B cell (primary cell): ENCODE results near the gene IST1. TPM values are rescaled to one million over a fixed set of nuclear protein-coding genes. Genes with fewer than 3 reads are reported as not detected.
A peak's percentile ranks its signal among the peaks of the same experiment; 100 is the strongest.

ENCODE experiments used
- ATAC-seq: fragments of 200-7000 bp; cut with Tn5 transposase; one replicate; pipeline ENCODE4 v1.10.0; 2021; ENCODE audit warnings: low read depth, mild to moderate bottlenecking, moderate number of reproducible peaks, moderate library complexity
- CTCF ChIA-PET: fragments of 350-600 bp; sonication (Branson Sonifier 250); formaldehyde crosslinking; loops from one replicate; lab custom pipeline; 2021; ENCODE audit warnings: antibody characterized with exemption, inconsistent platforms; lab: Charles Lee
- POLR2A ChIA-PET: fragments of 350-600 bp; sonication (Branson Sonifier 250); formaldehyde crosslinking; loops from one replicate; lab custom pipeline; 2021; ENCODE audit warnings: antibody characterized with exemption; lab: Charles Lee
- DNase-seq: peaks from one replicate; pipeline ENCODE4 v3.0.0; 2013
- H2AFZ ChIP-seq: 2 replicates; pipeline ENCODE4 v1.6.1; 2012; ENCODE audit warnings: mild to moderate bottlenecking, low read depth, low read length; ENCODE audit not compliant: insufficient read depth, poor library complexity, severe bottlenecking
- H3K27ac ChIP-seq, 2 donors: 1 replicate in 1 of 2; 2 replicates in 1 of 2; pipeline ENCODE4 v1.5.1; 2012 to 2013; ENCODE audit warnings: low read length in 2 of 2, mild to moderate bottlenecking in 2 of 2, moderate library complexity in 1 of 2
- H3K27me3 ChIP-seq, 4 experiments: fragments of 200-600 bp in 1 of 4; sonication (generic) in 1 of 4; replicated peaks in 1 of 4; 1 replicate in 2 of 4; 2 replicates in 2 of 4; pipeline versions ENCODE4 v1.6.1 to v1.7.0; 2013 to 2016; ENCODE audit warnings: low read length in 3 of 4, mild to moderate bottlenecking in 2 of 4, mixed read lengths in 1 of 4, moderate library complexity in 1 of 4; ENCODE audit not compliant: insufficient read depth in 4 of 4, control insufficient read depth in 3 of 4; ENCODE audit errors: control extremely low read depth in 1 of 4
- H3K36me3 ChIP-seq, 2 experiments: replicated peaks in 1 of 2; 1 replicate in 1 of 2; 2 replicates in 1 of 2; pipeline versions ENCODE4 v1.6.1 to v1.7.1; 2013; ENCODE audit warnings: low read length in 1 of 2; ENCODE audit not compliant: insufficient read depth in 2 of 2, control insufficient read depth in 1 of 2; ENCODE audit errors: control extremely low read depth in 1 of 2, extremely low read depth in 1 of 2
- H3K4me1 ChIP-seq, 2 donors: fragments of 200-600 bp in 1 of 2; sonication (generic) in 1 of 2; 1 replicate in 1 of 2; 2 replicates in 1 of 2; pipeline versions ENCODE4 v1.5.1 to v1.6.1; 2013 to 2017; ENCODE audit warnings: low read length in 2 of 2; ENCODE audit not compliant: control insufficient read depth in 2 of 2, insufficient read depth in 2 of 2
- H3K4me2 ChIP-seq: replicated peaks from 2 replicates; pipeline ENCODE3; 2012; ENCODE audit warnings: mild to moderate bottlenecking, low read depth, low read length; ENCODE audit not compliant: poor library complexity, severe bottlenecking
- H3K4me3 ChIP-seq, 5 experiments: fragments of 200-600 bp in 1 of 5; sonication (generic) in 1 of 5; 1 replicate in 3 of 5; 2 replicates in 2 of 5; pipeline versions ENCODE4 v1.5.1 to v1.7.0; 2011 to 2016; ENCODE audit warnings: low read length in 4 of 5, mild to moderate bottlenecking in 4 of 5, low read depth in 2 of 5, control low read depth in 1 of 5, moderate library complexity in 1 of 5; ENCODE audit not compliant: insufficient read depth in 1 of 5; ENCODE audit errors: control extremely low read depth in 1 of 5, extremely low read depth in 1 of 5
- H3K79me2 ChIP-seq: fragments of 200-600 bp; sonication (generic); one replicate; pipeline ENCODE4 v1.6.0; 2016; ENCODE audit warnings: low read length; ENCODE audit not compliant: control insufficient read depth, insufficient read depth
- H3K9ac ChIP-seq: fragments of 200-600 bp; sonication (generic); 2 replicates; pipeline ENCODE4 v1.6.1; 2017; ENCODE audit warnings: mild to moderate bottlenecking, low read length, moderate library complexity
- H3K9me3 ChIP-seq, 3 donors: one replicate each; pipeline versions ENCODE4 v1.6.1 to v1.7.1; 2013; ENCODE audit warnings: low read length in 2 of 3; ENCODE audit not compliant: control insufficient read depth in 2 of 3, insufficient read depth in 1 of 3; ENCODE audit errors: control extremely low read depth in 1 of 3
- H4K20me1 ChIP-seq: 2 replicates; pipeline ENCODE4 v1.6.0; 2012; ENCODE audit warnings: mild to moderate bottlenecking, low read length; ENCODE audit not compliant: insufficient read depth, control insufficient read depth, poor library complexity, severe bottlenecking
- H3K27ac Mint-ChIP-seq: one replicate; pipeline ENCODE4 v1.8.0; 2021; ENCODE audit warnings: mixed read lengths
- H3K27me3 Mint-ChIP-seq: one replicate; pipeline ENCODE4 v1.8.0; 2021; ENCODE audit warnings: mixed read lengths
- H3K4me1 Mint-ChIP-seq: one replicate; pipeline ENCODE4 v1.8.0; 2021; ENCODE audit warnings: mixed read lengths
- H3K4me3 Mint-ChIP-seq: one replicate; pipeline ENCODE4 v1.8.0; 2021; ENCODE audit warnings: mixed read lengths
- H3K9me3 Mint-ChIP-seq: one replicate; pipeline ENCODE4 v1.8.0; 2022; ENCODE audit warnings: mixed read lengths; ENCODE audit not compliant: insufficient read depth
- EZH2 ChIP-seq: IDR thresholded peaks from 2 replicates; pipeline ENCODE4 v1.6.1; 2012; ENCODE audit warnings: borderline replicate concordance, low read depth, mild to moderate bottlenecking, moderate library complexity, low read length; ENCODE audit not compliant: insufficient read depth, poor library complexity, severe bottlenecking
- WGBS: methylation state at CpG from one replicate; pipeline ENCODE4 v1.1.5; 2013; ENCODE audit warnings: missing lambda C conversion rate; ENCODE audit not compliant: insufficient coverage; 5-methylcytosine and 5-hydroxymethylcytosine counted together
- intact Hi-C: fragments of 100-400 bp; cut with micrococcal nuclease; formaldehyde crosslinking; loops from one replicate; pipeline ENCODE4 v1.10.0; 2022
- polyA plus RNA-seq: library from polyadenylated mRNA; depleted of rRNA; stranded (reverse); fragments of >200 nt; gene quantifications from 2 replicates; pipeline ENCODE4 v1.2.3, GENCODE V29; 2012
- total RNA-seq, 2 donors: library from RNA; stranded (reverse); fragments of 120-200 nt in 1 of 2; gene quantifications; 1 replicate in 1 of 2; 2 replicates in 1 of 2; pipeline versions ENCODE4 v1.2.3 to v1.2.4, GENCODE V29; 2013 to 2022
- TF ChIP-seq, protein P1 (sequence below): fragments of 200-600 bp; IDR thresholded peaks from one replicate; pipeline ENCODE4 v1.8.0; 2022; ENCODE audit warnings: antibody characterized with exemption, mild to moderate bottlenecking

The IST1 gene
- total and polyA plus RNA-seq, 2 donors (not counting 1 experiment from before 2014, with no cell fraction given) = 182 to 268 TPM

DNA sequence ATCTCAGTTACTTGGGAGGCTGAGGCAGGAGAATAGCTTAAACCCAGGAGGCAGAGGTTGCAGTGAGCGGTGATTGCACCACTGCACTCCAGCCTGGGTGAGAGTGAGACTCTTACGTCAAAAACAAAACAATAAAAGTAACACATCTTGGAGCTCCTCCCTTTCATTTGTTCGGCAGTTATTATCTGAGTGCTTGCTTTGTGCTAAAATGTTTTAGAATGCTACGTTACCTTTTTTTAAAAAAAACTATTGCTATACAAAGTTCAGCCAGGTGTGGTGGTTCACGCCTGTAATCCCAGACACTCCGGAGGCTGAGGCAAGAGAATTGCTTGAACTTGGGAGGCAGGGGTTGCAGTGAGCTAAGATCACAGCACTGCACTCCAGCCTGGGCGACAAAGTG, 15.8 kb downstream of the IST1 start:
- no CpG with 5 or more reads among the region's 7 CpGs for WGBS
- DNase-seq = no peak
- H3K36me3 ChIP-seq = peaks cover 5 to 34% of the 10 kb centered on the region in 2 experiments
- H3K4me3 ChIP-seq = no peak overlapping the region
- no peak overlapping the region for H2AFZ ChIP-seq
- no peaks in the 10 kb centered on the region for H3K27me3 ChIP-seq
- no peak overlapping the region for H3K4me3 Mint-ChIP-seq
- no peaks in the 10 kb centered on the region for H3K9me3 Mint-ChIP-seq
- POLR2A ChIA-PET = no interaction called here
- H4K20me1 ChIP-seq = peaks cover 91% of the 10 kb centered on the region
- H3K4me1 ChIP-seq = peaks cover 9 to 17% of the 10 kb centered on the region in 2 donors
- H3K9ac ChIP-seq = no peak overlapping the region
- peaks cover 0 to 7% (median 5%) of the 10 kb centered on the region in 3 donors for H3K9me3 ChIP-seq
- H3K27ac Mint-ChIP-seq = no peak overlapping the region
- CTCF ChIA-PET = interaction anchor here (0.7 to 3.4 kb wide), 3 partner anchors 28 to 66 kb away, joined by 3 to 12 read pairs (median 4); partner anchors contain the start of gene ZNF821
- H3K79me2 ChIP-seq = peaks cover 100% of the 10 kb centered on the region
- no peak for ATAC-seq
- peaks cover 54% of the 10 kb centered on the region for H3K4me1 Mint-ChIP-seq
- no peaks in the 10 kb centered on the region for H3K27me3 Mint-ChIP-seq
- no peak overlapping the region for H3K4me2 ChIP-seq
- intact Hi-C loops = no loop called here
- no peak overlapping the region for H3K27ac ChIP-seq
- no peak for TF ChIP-seq EZH2
- TF ChIP-seq, protein P1, sequence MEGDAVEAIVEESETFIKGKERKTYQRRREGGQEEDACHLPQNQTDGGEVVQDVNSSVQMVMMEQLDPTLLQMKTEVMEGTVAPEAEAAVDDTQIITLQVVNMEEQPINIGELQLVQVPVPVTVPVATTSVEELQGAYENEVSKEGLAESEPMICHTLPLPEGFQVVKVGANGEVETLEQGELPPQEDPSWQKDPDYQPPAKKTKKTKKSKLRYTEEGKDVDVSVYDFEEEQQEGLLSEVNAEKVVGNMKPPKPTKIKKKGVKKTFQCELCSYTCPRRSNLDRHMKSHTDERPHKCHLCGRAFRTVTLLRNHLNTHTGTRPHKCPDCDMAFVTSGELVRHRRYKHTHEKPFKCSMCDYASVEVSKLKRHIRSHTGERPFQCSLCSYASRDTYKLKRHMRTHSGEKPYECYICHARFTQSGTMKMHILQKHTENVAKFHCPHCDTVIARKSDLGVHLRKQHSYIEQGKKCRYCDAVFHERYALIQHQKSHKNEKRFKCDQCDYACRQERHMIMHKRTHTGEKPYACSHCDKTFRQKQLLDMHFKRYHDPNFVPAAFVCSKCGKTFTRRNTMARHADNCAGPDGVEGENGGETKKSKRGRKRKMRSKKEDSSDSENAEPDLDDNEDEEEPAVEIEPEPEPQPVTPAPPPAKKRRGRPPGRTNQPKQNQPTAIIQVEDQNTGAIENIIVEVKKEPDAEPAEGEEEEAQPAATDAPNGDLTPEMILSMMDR = no peak

DNA sequence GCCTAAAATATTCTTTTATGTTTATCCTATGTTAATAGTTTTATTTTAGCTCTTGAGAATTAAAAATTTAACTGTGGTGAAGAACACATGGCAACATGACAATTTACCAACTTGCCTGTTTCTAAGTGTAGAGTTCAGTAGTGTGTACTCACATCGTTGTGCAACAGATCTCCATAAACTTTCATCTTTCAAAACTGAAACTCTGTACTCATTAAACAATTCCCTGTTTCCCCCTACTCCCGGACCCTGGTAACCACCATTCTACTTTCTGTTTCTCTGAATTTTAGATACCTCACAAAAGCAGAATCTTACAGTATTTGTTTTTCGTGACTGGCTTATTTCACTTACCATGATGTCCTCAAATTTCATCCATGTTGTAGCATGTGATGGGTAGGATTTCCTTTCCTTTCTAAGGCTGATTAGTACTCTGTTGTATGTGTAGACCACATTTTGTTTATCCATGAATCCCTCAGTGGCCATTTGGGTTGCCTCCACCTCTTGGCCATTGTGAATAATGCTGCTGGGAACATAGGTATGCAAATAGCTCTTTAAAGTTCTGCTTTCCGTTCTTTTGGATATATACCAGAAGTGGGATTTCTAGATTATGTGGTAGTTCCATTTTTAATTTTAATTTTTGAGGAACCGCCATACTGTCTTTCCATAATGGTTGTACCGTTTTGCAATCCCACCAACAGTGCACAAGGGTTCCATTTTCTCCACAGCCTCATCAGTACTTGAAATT, 17.4 kb downstream of the IST1 start:
- Histone ChIP-seq H3K9ac (no peak overlapping the region), H2AFZ (no peak overlapping the region), H3K36me3 (peaks cover 12 to 46% of the 10 kb centered on the region in 2 experiments), H3K9me3 (peaks cover 0 to 1% (median 0%) of the 10 kb centered on the region in 3 donors), H3K4me3 (no peak overlapping the region), H3K27me3 (no peaks in the 10 kb centered on the region), H3K4me2 (no peak overlapping the region), H3K79me2 (peaks cover 98% of the 10 kb centered on the region), H3K27ac (no peak overlapping the region), H3K4me1 (peaks cover 9 to 16% of the 10 kb centered on the region in 2 donors), H4K20me1 (peaks cover 87% of the 10 kb centered on the region)
- ChIA-PET CTCF (interaction anchor here (0.9 to 1.3 kb wide), 3 partner anchors 30 to 124 kb away, joined by 3 read pairs; no protein-coding TSS in a partner anchor), POLR2A (no interaction called here)
- no peaks in the 10 kb centered on the region for H3K27me3 Mint-ChIP-seq
- H3K27ac Mint-ChIP-seq = peak overlapping the region; percentile 32
- DNase-seq (no peak), ATAC-seq (no peak)
- peaks cover 55% of the 10 kb centered on the region for H3K4me1 Mint-ChIP-seq
- no peaks in the 10 kb centered on the region for H3K9me3 Mint-ChIP-seq
- TF ChIP-seq, protein P1 = no peak
- TF ChIP-seq EZH2 = no peak
- no peak overlapping the region for H3K4me3 Mint-ChIP-seq
- 86% methylated on average over 2 of the region's 6 CpGs for WGBS
- intact Hi-C loops = no loop called here
